IPS-18a (cell line): Measurements from ENCODE around the gene PRR5L.

Experiments used
- H3K27ac ChIP-seq: one replicate; pipeline ENCODE4 v1.5.1; 2013; ENCODE audit warnings: low read length
- H3K27me3 ChIP-seq: one replicate; pipeline ENCODE4 v1.6.1; 2013; ENCODE audit warnings: mild to moderate bottlenecking, low read length; ENCODE audit not compliant: control insufficient read depth, insufficient read depth
- H3K36me3 ChIP-seq: one replicate; pipeline ENCODE4 v1.6.1; 2013; ENCODE audit warnings: low read depth, low read length; ENCODE audit not compliant: control insufficient read depth
- H3K4me1 ChIP-seq: one replicate; pipeline ENCODE4 v1.6.1; 2013; ENCODE audit warnings: low read depth, low read length; ENCODE audit not compliant: control insufficient read depth
- H3K4me3 ChIP-seq: one replicate; pipeline ENCODE4 v1.5.1; 2013; ENCODE audit warnings: low read length
- H3K9ac ChIP-seq: one replicate; pipeline ENCODE4 v1.6.1; 2013; ENCODE audit warnings: mild to moderate bottlenecking, low read length, moderate library complexity
- H3K9me3 ChIP-seq: one replicate; pipeline ENCODE4 v1.6.1; 2013; ENCODE audit warnings: low read depth, low read length; ENCODE audit not compliant: control insufficient read depth

Gene PRR5L

GRCh38 chr11:36349351-36350136 lies 53.5 kb downstream of the PRR5L start:
- Histone ChIP-seq H3K4me1 (peaks cover 3% of the 10 kb centered on the region), H3K27me3 (no peaks in the 10 kb centered on the region), H3K4me3 (no peak overlapping the region), H3K9ac (no peak overlapping the region), H3K9me3 (no peaks in the 10 kb centered on the region), H3K36me3 (no peaks in the 10 kb centered on the region), H3K27ac (no peak overlapping the region)

DNA sequence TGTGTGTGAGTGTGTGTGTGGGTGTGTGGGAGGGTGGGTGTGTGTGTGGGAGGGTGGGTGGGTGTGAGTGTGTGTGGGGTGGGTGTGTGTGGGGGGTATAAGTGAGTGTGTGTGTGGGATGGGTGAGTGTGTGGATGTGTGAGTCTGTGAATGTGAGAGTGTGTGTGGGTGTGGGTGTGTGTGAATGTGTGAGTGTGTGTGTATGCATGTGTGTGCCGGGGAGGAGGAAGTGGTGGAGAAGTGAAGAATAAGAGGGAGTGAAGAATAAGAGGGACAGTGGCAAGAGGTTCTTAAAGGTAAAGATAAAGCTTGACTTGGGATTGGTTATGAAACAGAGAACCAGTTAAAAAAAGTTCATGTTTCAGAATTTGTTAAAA lies 54.0 kb downstream of the PRR5L start:
- no peaks in the 10 kb centered on the region for H3K9me3 ChIP-seq
- H3K36me3 ChIP-seq, result no peaks in the 10 kb centered on the region
- no peaks in the 10 kb centered on the region for H3K27me3 ChIP-seq
- H3K4me3 ChIP-seq, result no peak overlapping the region
- H3K4me1 ChIP-seq, result peaks cover 3% of the 10 kb centered on the region
- H3K9ac ChIP-seq, result no peak overlapping the region
- no peak overlapping the region for H3K27ac ChIP-seq

DNA sequence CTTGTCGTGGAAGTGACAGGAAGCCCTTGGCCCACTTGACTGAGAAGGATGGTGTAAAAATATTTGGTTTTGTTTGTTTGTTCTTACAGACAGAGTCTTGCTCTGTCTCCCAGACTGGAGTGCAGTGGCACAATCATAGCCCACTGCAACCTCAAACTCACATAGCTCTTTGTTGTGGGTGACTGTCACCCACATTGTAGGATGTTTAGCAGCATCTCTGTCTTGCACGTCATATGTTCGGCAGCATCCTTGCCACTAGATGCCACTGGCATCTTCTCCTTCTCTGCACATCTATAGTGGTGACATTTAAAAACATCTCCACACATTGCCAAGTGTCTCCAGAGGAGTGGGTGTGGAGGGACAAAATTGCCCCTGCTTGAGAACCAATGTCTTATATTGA lies 56.8 kb downstream of the PRR5L start:
- Histone ChIP-seq H3K9ac (no peak overlapping the region), H3K36me3 (no peaks in the 10 kb centered on the region), H3K27me3 (no peaks in the 10 kb centered on the region), H3K4me1 (peaks cover 3% of the 10 kb centered on the region), H3K27ac (no peak overlapping the region), H3K4me3 (no peak overlapping the region), H3K9me3 (no peaks in the 10 kb centered on the region)

DNA sequence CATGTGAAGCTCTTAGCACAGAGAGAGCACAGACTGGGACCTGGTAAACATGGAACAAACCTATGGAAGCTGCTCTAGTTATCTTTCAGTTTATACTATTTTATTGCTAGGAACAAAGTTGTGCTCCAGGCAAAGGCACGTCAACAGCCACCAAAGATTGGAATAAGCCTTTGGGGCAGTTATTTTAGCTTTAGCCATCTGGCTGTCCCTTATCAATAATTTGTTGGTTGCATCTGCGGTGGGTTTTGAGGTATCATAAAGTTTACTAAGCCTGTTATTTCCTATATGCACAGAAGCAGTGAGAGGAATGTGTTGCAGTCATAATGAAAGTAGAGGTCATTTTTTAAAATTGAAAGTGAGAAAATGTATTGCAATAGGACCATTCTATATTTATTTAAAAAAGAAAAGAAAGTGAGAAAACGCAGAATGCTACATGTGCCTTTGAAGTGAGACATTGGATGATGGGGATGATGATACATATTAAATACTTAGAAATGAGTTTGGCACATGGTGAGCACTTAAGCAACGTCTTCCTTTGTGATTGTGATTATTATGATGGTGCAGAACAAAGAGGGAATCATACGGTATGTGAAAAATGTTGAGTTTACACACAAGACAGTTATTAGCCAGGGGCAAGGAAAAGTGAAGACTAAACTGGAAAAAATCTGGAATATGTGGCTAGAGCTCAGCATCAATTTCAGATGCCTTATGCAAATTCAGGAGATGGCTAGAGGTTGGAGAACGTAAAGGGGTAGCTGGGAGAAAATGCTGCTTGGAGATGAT lies 58.3 kb downstream of the PRR5L start:
- H3K9ac ChIP-seq, result no peak overlapping the region

GRCh38 chr11:36356201-36356600 lies 60.1 kb downstream of the PRR5L start:
- no peaks in the 10 kb centered on the region for H3K36me3 ChIP-seq
- no peak overlapping the region for H3K9ac ChIP-seq
- H3K27me3 ChIP-seq, result peaks cover 5% of the 10 kb centered on the region
- H3K9me3 ChIP-seq, result no peaks in the 10 kb centered on the region
- H3K27ac ChIP-seq, result no peak overlapping the region
- no peaks in the 10 kb centered on the region for H3K4me1 ChIP-seq
- no peak overlapping the region for H3K4me3 ChIP-seq

More for the DNA sequence above, 58.3 kb downstream of the PRR5L start:
- H3K27me3 ChIP-seq, result no peaks in the 10 kb centered on the region
- H3K4me3 ChIP-seq, result no peak overlapping the region
- H3K4me1 ChIP-seq, result peaks cover 3% of the 10 kb centered on the region
- H3K27ac ChIP-seq, result no peak overlapping the region
- no peaks in the 10 kb centered on the region for H3K9me3 ChIP-seq
- H3K36me3 ChIP-seq, result no peaks in the 10 kb centered on the region

DNA sequence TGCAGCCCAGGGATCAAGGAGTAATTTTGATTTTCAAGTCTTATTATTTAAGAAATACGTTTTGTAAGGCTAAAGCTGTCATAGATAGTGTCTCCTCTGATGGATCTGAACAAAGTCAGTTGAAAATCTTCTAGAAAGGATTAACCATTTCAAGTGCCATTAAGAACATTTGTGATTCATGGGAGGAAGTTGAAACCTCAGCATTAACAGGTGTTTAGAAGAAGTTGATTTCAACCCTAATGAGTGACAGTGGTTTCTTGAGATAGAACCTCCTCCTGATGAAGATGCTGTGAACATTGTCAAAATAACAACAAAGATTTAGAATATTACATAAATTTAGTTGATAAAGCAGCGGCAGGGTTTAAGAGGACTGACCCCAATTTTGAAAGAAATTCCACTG lies 61.7 kb downstream of the PRR5L start:
- Histone ChIP-seq H3K4me3 (no peak overlapping the region), H3K36me3 (no peaks in the 10 kb centered on the region), H3K27ac (no peak overlapping the region), H3K9me3 (no peaks in the 10 kb centered on the region), H3K4me1 (peaks cover 13% of the 10 kb centered on the region), H3K27me3 (peaks cover 16% of the 10 kb centered on the region), H3K9ac (no peak overlapping the region)

DNA sequence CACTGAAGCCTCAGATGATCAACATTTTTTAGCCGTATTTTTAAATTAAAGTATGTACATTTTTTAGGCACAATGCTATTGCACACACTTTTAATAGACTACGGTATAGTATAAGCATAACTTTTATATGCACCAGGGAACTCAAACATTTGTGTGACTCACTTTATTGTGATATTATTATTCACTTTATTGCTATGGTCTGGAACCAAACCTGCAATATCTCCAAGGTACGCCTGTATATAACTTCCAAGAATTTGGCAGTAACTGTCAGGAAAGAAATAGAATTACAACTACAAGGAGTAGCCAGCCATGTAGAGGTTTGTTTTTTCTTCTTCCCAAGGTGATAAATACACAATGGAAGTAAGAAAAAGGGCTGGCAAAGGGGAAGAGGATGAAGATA lies 62.3 kb downstream of the PRR5L start:
- no peaks in the 10 kb centered on the region for H3K9me3 ChIP-seq
- H3K4me1 ChIP-seq, result peaks cover 19% of the 10 kb centered on the region
- H3K4me3 ChIP-seq, result no peak overlapping the region
- H3K36me3 ChIP-seq, result no peaks in the 10 kb centered on the region
- no peak overlapping the region for H3K9ac ChIP-seq
- peaks cover 22% of the 10 kb centered on the region for H3K27me3 ChIP-seq
- H3K27ac ChIP-seq, result no peak overlapping the region

- no peaks in the 10 kb centered on the region for H3K9me3 ChIP-seq
- H3K9ac ChIP-seq, result no peak overlapping the region
These were observed 64.2 kb downstream of the PRR5L start for GRCh38 chr11:36360318-36360717.

DNA sequence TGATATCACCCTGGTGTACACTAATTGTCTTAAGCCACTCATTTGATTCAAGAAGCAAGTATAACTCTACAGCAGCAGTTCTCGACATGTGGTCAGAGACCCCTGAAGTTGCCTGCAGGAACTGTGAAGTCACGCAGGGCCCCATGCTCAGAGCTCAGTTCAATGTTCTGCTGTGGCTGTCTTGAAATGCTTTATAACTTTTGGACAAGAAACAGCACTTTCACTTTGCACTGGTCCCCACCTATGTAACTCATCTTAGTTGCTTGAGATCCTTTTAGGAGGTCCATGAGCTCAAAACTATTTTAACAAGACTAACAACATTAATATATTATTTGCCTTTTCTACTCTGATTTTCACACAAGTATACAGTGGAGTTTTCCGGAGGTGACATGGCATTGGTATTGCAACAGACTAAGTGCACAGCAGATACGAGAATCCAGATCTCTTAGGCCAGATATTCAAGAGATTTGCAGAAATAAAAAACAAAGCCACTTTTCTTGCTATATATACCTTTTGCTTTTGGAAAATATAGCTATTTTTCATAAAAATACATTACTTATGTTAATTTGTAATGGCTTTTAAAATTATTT lies 64.8 kb downstream of the PRR5L start:
- peaks cover 23% of the 10 kb centered on the region for H3K27me3 ChIP-seq
- no peaks in the 10 kb centered on the region for H3K9me3 ChIP-seq
- H3K4me3 ChIP-seq, result no peak overlapping the region
- H3K4me1 ChIP-seq, result peaks cover 25% of the 10 kb centered on the region
- H3K36me3 ChIP-seq, result no peaks in the 10 kb centered on the region
- H3K27ac ChIP-seq, result no peak overlapping the region
- no peak overlapping the region for H3K9ac ChIP-seq

More at GRCh38 chr11:36360318-36360717, 64.2 kb downstream of the PRR5L start:
- Histone ChIP-seq H3K27ac (no peak overlapping the region), H3K4me1 (peaks cover 25% of the 10 kb centered on the region), H3K27me3 (peaks cover 23% of the 10 kb centered on the region), H3K4me3 (no peak overlapping the region), H3K36me3 (no peaks in the 10 kb centered on the region)

DNA sequence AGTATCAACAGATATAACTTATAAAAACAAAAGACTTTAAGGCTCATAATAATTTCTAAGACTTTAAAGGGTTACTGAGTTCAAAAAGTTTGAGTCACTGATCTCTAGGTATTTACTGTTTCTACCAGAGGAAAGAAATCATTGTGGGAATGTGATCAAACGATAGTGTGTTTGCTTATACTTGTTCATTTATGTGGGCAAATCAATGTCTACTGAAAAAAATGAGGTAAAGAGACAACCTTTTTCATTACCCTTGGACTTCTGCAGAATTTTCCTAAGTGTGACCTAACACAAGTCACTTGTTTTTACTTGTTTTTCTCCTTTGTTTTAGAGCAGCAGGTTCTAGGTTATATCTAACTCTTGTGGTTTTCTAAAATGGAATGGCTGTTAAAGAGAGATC lies 65.4 kb downstream of the PRR5L start:
- H3K36me3 ChIP-seq, result no peaks in the 10 kb centered on the region
- H3K9me3 ChIP-seq, result no peaks in the 10 kb centered on the region
- peaks cover 23% of the 10 kb centered on the region for H3K27me3 ChIP-seq
- H3K4me1 ChIP-seq, result peaks cover 25% of the 10 kb centered on the region
- H3K9ac ChIP-seq, result no peak overlapping the region
- H3K27ac ChIP-seq, result no peak overlapping the region
- H3K4me3 ChIP-seq, result peak overlapping the region; percentile 37

- Histone ChIP-seq H3K4me3 (peak overlapping the region; percentile 37), H3K4me1 (peaks cover 25% of the 10 kb centered on the region), H3K9me3 (no peaks in the 10 kb centered on the region), H3K27ac (no peak overlapping the region), H3K36me3 (no peaks in the 10 kb centered on the region), H3K9ac (no peak overlapping the region), H3K27me3 (peaks cover 23% of the 10 kb centered on the region)
These were observed 65.9 kb downstream of the PRR5L start for GRCh38 chr11:36361901-36362391.
